Kidney (tissue), 14 donors: Measurements from ENCODE around the gene GARIN3. TPM values are rescaled to one million over a fixed set of nuclear protein-coding genes. Genes with fewer than 3 reads are reported as not detected.

Experiments used
- DNase-seq, 5 donors: peaks; one replicate each; pipeline ENCODE4 v3.0.0-alpha.2; 2013 to 2020
- FAIRE-seq: peaks from 2 replicates; lab custom pipeline; 2012; peaks lifted over from hg19 to GRCh38; lab: Jason Lieb, UNC
- H3K27ac ChIP-seq, 2 donors: one replicate each; pipeline ENCODE4 v1.7.0; 2013; ENCODE audit warnings: low read depth in 2 of 2, low read length in 2 of 2, inconsistent platforms in 1 of 2
- H3K27me3 ChIP-seq: one replicate; pipeline ENCODE4 v1.7.1; 2013; ENCODE audit warnings: low read length, inconsistent platforms; ENCODE audit not compliant: control insufficient read depth, insufficient read depth
- H3K36me3 ChIP-seq, 3 donors: one replicate each; pipeline versions ENCODE4 v1.7.0 to v1.7.1; 2013; ENCODE audit warnings: low read length in 3 of 3, control low read depth in 1 of 3, inconsistent platforms in 1 of 3; ENCODE audit not compliant: insufficient read depth in 3 of 3, control insufficient read depth in 2 of 3
- H3K4me1 ChIP-seq, 3 donors: one replicate each; pipeline versions ENCODE4 v1.7.0 to v1.7.1; 2013; ENCODE audit warnings: low read length in 3 of 3, inconsistent platforms in 1 of 3, low read depth in 1 of 3; ENCODE audit not compliant: control insufficient read depth in 2 of 3, insufficient read depth in 2 of 3
- H3K4me3 ChIP-seq, 3 donors: one replicate each; pipeline versions ENCODE4 v1.7.0 to v1.8.1; 2013; ENCODE audit warnings: low read length in 3 of 3, control low read depth in 1 of 3, inconsistent platforms in 1 of 3
- H3K9ac ChIP-seq, 3 donors: one replicate each; pipeline versions ENCODE4 v1.7.0 to v1.7.1; 2013; ENCODE audit warnings: low read length in 3 of 3, control low read depth in 1 of 3, inconsistent platforms in 1 of 3
- H3K9me3 ChIP-seq, 3 donors: one replicate each; pipeline versions ENCODE4 v1.7.0 to v1.7.1; 2013; ENCODE audit warnings: low read length in 3 of 3, control low read depth in 1 of 3, inconsistent platforms in 1 of 3; ENCODE audit not compliant: control insufficient read depth in 2 of 3, insufficient read depth in 1 of 3
- CTCF ChIP-seq: IDR thresholded peaks from 3 replicates; pipeline ENCODE4 v1.5.1; 2012; ENCODE audit warnings: mild to moderate bottlenecking, moderate library complexity, borderline replicate concordance; ENCODE audit not compliant: insufficient read depth; ENCODE audit errors: extremely low read depth
- intact Hi-C: fragments of 100-400 bp; cut with DNase I; formaldehyde crosslinking; loops from one replicate; pipeline ENCODE4 v1.11.1; 2022
- polyA plus RNA-seq: library from polyadenylated mRNA; stranded (reverse); fragments of 350-450 nt; fragmentation: Illumina TruSeq; extraction: RNeasy Lipid Tissue Mini Kit (QIAGEN cat#74804); gene quantifications from one replicate; pipeline ENCODE4 v1.2.3, GENCODE V29; 2014; ENCODE audit warnings: low read depth, low replicate concordance; ENCODE audit not compliant: insufficient read depth
- total RNA-seq: library from RNA; stranded (reverse); fragmentation: NEBNext Ultra II Directional; extraction: Animal tissue kit (Norgen Biotek cat#: 25700); gene quantifications from one replicate; pipeline ENCODE4 v1.2.1, GENCODE V29; 2021
- donor health status: control.
- donor health status: control.
- donor health status: control.
- donor health status: control.
- donor health status: control.
- donor health status: DM: yes; HTN: yes; CAD: no.
- donor health status: Normal renal cell carcinoma (clear cell type).

GARIN3 gene
- total and polyA plus RNA-seq, 2 donors from 2014 or later, result not detected

- no peaks in the 10 kb centered on the region for H3K27me3 ChIP-seq
- no peaks in the 10 kb centered on the region for H3K4me1 ChIP-seq
- H3K27ac ChIP-seq, result no peak overlapping the region
- no peak for FAIRE-seq
- no peak overlapping the region for H3K9ac ChIP-seq
- no peak for DNase-seq
- no peak overlapping the region for H3K4me3 ChIP-seq
- intact Hi-C loops, result no loop called here
- TF ChIP-seq CTCF, result no peak
- H3K9me3 ChIP-seq, result no peaks in the 10 kb centered on the region
- no peaks in the 10 kb centered on the region for H3K36me3 ChIP-seq
Observed at GRCh38 chr5:157205708-157206107, 39.6 kb upstream of the GARIN3 start.

GRCh38 chr5:157204765-157205164 is 38.7 kb upstream of the GARIN3 start:
- H3K9ac ChIP-seq, result no peak overlapping the region

GRCh38 chr5:157203417-157203816 is 37.4 kb upstream of the GARIN3 start:
- no peak for FAIRE-seq
- H3K4me3 ChIP-seq, result no peak overlapping the region

More at GRCh38 chr5:157204765-157205164, 38.7 kb upstream of the GARIN3 start:
- intact Hi-C loops, result no loop called here
- Histone ChIP-seq H3K27me3 (no peaks in the 10 kb centered on the region), H3K4me3 (no peak overlapping the region), H3K27ac (no peak overlapping the region), H3K9me3 (no peaks in the 10 kb centered on the region), H3K4me1 (no peaks in the 10 kb centered on the region), H3K36me3 (no peaks in the 10 kb centered on the region)
- TF ChIP-seq CTCF, result no peak
- DNase-seq (no peak), FAIRE-seq (no peak)

More at GRCh38 chr5:157203417-157203816, 37.4 kb upstream of the GARIN3 start:
- no peak for DNase-seq
- Histone ChIP-seq H3K27me3 (no peaks in the 10 kb centered on the region), H3K36me3 (no peaks in the 10 kb centered on the region), H3K4me1 (no peaks in the 10 kb centered on the region), H3K9me3 (no peaks in the 10 kb centered on the region), H3K27ac (no peak overlapping the region), H3K9ac (no peak overlapping the region)
- intact Hi-C loops, result no loop called here
- TF ChIP-seq CTCF, result no peak
